ENCODE results near the gene EIF4E1B.

EIF4E1B gene

DNA sequence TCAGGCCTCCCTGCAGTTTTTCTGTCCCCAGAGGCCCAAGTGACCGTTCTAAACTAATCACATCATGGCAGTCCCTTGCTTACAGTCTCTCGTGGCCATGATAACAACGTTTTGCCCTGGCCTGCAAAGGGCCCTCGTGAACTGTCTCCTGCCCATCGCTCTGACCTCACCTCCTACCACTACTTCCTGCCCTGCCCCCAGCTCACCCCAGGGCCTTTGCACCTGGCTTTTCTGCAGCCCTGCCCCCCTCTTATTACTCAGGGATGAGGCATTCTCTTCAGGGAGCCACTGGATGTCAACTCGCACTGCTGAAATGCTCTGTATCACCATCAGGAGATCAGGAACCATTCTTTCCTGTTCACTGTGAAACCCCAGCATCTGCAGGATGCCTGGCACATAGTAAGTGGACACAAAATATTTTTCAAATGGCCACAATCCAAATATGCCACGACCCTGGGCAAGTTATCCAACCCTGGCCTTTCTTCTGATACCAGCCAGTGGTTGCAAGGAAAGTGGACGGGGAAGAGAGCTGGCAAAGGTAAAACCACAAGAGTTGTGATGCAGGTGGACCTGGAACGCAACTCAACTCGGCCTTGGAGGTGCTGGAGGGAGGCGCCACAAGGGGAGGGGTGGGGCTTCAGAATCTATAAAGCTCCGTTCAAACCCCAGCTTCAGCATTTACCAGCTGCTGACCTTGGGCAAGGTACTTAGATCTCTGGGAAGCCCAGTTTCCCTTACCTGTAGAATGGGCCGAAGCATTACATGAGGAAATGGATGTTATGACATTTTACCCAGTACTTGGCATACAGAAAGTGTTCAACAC lies 1.9 kb upstream of the EIF4E1B start:
- DNase-seq = no peak

DNA sequence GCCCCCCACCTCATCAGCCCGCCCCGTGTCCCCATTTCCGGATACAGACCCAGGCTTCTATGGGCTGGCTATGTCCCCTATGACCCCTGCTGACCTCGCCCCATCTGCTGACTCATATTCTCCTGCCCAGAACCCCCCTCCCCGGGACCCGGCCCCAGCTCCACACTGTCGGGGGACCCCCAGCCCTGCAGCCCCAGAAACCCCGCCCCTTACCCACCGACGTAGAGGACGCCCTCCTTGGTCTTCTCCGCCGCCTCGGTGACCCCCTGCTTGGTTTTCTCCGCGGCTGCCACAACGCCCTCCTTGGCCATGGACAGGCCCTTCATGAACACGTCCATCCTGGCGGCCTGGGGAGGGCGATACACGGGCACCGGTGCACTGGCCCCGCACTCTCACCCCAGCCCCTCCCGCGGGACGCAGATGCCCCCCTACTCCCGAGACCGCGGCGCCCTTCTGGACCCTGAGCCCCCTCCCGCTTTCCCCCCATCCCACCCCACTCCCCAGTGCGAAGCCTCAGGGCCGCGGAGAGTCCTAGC lies 1.1 kb upstream of the EIF4E1B start:
- no peak for DNase-seq

DNA sequence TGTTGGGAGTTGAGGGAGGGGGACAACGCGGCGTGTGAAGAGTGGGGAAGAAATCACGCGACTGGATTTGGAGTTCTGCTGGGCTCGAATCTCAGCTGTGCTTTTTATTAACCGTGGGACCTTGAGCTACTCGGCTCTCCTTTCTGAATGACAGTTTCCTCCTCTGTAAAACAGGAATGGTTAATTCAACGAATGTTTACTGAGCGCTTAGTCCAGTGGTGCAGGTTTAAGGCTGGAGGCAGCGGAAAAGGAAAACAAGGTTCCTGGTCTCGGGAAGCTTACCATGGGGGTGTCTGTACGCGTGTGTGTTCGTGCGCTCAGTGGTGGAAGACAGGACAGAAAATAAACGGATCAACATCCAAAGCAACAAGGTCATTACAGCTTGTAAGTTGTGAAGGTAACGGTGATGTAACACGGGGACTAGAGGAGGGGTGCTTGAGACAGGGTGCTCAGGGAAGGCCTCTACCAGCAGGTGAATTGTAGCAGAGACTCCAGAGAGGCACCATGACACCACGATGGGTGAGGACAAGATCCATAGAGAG lies 277 bp downstream of the EIF4E1B start:
- no peak for DNase-seq

- no peak for DNase-seq
Measured at GRCh38 chr5:176631383-176632200, 1.1 kb downstream of the EIF4E1B start.

DNA sequence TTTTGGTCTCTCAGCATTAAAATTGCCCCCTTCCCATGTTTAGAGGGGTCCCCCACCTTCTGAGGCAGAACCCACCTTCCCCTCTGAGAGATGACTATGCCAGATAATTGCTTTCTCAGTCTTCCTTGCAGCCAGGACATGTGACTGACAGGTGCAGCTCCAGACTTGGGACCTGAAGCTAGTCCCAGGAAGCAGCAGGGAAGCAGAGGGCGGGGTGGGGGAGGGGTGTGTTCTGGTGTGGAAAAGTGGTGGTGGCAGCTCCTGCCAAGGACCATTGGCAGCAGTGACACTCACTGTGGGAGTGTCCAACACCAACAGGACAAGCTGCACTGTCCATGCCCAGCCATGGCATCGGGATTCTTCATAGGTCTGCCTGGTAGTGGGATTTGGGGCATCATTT lies 2.3 kb downstream of the EIF4E1B start:
- no peak for DNase-seq

DNA sequence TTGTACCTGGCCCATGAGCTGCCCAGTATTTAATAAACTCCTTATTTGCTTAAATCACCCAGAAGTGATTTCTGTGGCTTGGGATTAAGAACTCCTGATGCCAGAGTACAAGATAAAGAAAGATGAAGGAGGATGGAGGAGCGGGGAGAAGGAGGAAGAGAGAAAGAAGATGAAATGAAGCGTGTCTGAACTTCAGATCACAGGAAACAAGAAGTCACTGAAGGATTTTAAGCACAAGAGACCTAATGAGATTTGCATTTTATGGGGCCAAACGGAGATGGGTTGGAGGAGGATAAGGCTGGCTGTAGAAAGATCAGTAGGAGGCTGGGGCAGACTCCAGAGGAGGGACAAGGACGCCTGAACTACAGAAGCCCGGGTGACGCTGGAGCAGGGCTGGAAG lies 3.1 kb downstream of the EIF4E1B start:
- no peak for DNase-seq

- DNase-seq = no peak
Measured at GRCh38 chr5:176636426-176636825, 6.0 kb downstream of the EIF4E1B start.

DNA sequence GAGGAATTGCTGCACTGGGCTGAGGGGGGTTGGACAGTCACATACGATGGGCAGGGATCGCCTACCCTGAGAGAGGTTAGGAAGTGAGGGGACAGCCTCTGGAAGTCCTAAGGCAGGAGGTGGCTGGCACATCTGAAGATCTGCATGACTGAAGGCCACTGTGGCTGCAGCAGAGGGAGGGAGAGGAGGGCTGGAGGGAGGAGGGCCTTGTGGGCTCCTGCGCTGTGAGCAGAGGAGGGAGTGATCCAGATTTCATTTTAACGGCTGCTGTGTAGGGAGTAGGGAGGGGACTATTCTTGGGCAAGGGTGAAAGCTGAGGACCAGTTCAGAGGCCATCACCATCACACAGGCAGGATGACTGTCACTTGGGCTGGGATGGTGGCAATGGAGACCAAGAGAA lies 7.1 kb downstream of the EIF4E1B start:
- DNase-seq = no peak

- no peak for DNase-seq
Measured at GRCh38 chr5:176638437-176638836, 8.0 kb downstream of the EIF4E1B start.

- DNase-seq = no peak
Measured at GRCh38 chr5:176639208-176639607, 8.7 kb downstream of the EIF4E1B start.

GRCh38 chr5:176639981-176640380 lies 9.5 kb downstream of the EIF4E1B start:
- DNase-seq = peak; percentile 79

- DNase-seq = no peak
Measured at GRCh38 chr5:176640616-176641015, 10.1 kb downstream of the EIF4E1B start.

- no peak for DNase-seq
Measured at GRCh38 chr5:176642675-176643490, 12.4 kb downstream of the EIF4E1B start.

DNA sequence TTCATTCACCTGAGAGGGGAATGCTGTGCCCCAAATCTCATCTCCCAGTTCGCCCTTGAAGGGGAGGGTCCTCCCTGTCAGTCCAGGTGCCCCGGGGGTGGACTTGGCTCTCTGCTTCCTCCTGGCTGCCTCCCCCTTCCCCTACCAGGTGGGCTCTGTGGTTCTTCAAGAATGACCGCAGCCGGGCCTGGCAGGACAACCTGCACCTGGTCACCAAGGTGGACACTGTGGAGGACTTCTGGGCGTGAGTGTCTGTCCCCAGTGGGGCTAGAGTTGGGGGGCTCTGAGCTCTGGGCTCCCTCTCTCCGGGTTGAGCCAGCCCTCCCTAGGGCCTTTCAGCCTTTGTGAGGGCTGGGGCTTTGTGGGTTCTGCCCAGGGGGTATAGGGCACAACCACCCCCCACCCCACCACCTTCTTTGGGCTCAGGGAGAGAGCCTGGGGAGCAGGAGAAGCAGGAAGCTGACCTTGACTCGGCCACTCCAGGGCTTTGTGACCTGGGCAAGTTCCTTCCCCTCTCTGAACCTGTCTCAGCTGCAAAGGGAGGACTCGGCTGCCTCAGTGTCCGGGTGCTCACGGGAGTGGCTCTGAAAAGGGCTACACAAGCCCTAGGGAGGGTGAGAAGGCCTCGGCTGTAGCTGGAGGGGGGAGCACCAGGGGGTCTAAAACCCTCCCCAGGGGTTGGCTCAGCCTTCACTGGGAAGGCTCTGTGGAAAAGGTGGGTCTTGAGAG lies 13.2 kb downstream of the EIF4E1B start:
- DNase-seq = no peak

DNA sequence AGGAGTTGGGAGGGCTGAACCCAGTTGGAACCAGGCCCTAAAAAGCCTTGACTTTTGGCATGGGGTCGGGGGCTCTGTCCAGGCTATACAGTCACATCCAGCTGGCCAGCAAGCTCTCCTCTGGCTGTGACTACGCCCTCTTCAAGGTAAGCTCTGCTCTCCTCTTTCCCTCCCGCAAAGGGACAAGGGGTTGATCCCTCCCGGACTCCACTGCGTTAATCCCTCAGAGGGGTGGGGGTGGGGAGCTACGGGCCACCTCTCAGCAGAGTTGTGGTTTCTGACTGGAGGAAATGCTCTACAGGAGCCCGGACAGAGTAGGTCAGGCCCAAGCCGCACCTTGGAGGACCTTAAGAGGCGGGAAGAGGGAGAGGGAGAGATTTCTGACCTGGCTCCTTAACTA lies 13.8 kb downstream of the EIF4E1B start:
- DNase-seq = no peak

DNA sequence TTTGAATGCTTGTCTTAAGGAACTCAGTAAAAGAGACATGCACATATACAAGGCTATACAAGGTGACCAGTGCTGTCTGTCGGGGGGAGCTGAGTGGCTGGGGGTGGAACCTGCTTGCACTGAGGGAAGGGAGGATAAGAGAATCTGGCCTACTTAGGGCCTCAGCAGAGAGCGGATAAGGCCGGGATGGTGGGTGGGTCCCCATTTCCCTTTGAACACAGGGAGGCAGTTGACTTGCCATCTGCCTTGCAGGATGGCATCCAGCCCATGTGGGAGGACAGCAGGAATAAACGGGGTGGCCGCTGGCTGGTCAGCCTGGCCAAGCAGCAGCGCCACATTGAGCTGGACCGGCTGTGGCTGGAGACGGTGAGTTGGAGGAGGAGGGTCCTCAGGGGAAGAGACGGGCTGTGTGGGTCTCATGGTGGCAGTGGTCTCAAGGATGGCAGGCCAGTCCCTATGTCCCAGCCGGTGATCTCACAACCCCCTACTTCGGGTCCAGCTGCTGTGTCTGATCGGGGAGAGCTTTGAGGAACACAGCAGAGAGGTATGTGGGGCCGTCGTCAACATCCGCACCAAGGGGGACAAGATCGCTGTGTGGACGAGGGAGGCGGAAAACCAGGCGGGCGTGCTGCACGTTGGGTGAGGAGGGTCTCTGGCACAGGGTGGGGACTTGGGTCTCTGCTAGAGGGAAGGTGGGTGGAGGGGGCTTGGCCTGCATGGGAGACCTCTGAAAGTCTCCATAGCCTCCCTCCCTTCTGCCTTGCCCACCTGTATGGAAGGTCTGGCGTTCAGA lies 14.6 kb downstream of the EIF4E1B start:
- DNase-seq = no peak

DNA sequence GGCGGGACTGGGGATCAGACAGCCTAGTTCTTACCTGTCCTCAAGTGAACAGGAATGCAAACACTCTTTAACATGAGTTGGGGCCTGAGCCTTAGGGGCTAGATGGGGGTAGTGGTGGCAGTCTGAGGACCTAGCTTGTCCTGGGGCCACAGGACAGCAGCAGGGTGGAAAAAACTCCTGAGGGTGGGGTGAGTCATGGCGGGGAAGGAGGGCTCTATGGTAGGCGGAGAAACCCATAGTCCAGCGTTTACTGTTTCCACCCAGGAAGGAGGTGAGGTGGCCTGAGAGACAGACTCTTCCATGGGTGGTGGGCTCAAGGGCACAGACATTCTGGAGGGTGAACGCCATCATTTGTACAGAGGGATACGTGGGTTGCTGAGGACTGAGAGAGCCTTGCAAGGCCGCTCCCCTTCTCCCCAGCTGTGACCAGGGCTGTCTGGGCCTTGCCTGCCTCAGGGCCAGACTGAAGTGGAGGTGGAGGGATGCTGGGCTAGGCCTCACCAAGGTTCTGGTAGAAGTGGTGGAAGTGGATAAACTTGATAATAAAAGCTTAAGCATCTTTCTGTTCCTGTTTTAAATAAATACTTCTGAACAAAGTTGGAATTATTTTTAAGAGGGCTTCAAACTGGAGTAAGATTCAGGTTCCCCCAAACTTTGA lies 15.7 kb downstream of the EIF4E1B start:
- no peak for DNase-seq

- no peak for DNase-seq
Measured at GRCh38 chr5:176646707-176647029, 16.2 kb downstream of the EIF4E1B start.

GRCh38 chr5:176647030-176647842 lies 16.8 kb downstream of the EIF4E1B start, which contains the start of gene TSPAN17:
TSPAN17 (plus strand) TSS chr5:176647484; CDS start chr5:176647616, 132 bp downstream.
- DNase-seq = peak; percentile 100
